Activated gamma-delta T cell (primary cell): ENCODE results near the gene EIF2B2.
"Not testable (repeated sequence)": the region's sequence is repeated elsewhere in the genome, so short reads cannot be mapped to it uniquely, and the experiment has no call there.

ENCODE experiments used
- DNase-seq: peaks from one replicate; lab custom pipeline; 2025; lab: John Stamatoyannopoulos, UW

Gene EIF2B2

GRCh38 chr14:74995781-74996180 lies 6.9 kb upstream of the EIF2B2 start:
- not testable (repeated sequence) for DNase-seq

DNA sequence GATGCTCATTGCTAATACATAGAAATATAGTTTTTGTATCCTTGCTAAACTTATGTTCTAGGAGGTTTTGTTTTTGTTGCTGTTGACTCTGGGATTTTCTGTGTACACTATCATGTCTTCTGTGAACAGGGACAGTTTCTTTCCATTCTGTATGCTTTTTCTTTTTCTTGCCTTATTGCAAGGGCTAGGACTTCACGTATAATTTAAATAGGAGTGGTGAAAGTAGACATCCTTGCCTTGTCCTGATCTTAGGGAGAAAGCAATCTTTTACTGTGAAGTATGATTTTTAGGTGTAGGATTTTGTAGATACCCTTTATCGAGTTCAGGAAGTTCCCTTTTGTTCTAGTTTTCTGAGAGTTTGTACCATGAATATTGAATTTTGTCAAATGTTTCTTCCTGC lies 1.5 kb upstream of the EIF2B2 start:
- DNase-seq: no peak

GRCh38 chr14:75001899-75002298 lies 822 bp upstream of the EIF2B2 start:
- no peak for DNase-seq

GRCh38 chr14:75003250-75004027 lies 718 bp downstream of the EIF2B2 start:
- no peak for DNase-seq

DNA sequence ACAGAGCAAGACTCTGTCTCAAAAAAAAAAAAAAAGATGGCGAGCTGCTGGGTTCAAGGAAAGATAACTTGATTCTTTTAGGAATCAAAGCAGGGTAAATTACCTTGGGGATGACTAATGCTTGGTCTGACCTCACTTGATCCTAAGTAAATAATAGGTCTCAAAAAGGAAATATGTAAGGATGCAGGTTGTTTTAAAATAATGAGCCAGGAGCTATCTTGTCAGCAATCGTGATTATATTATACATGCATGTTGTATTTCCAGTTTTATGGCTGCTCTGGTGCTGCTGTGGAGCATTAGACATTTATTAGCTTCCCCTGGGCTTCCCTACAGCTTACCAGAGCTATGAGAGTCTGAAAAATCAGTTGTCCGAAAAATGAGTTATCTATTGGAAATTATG lies 2.6 kb downstream of the EIF2B2 start:
- DNase-seq: no peak

GRCh38 chr14:75009176-75009575 lies 6.5 kb downstream of the EIF2B2 start:
- DNase-seq: no peak

GRCh38 chr14:75010472-75011093 lies 7.9 kb downstream of the EIF2B2 start:
- no peak for DNase-seq

DNA sequence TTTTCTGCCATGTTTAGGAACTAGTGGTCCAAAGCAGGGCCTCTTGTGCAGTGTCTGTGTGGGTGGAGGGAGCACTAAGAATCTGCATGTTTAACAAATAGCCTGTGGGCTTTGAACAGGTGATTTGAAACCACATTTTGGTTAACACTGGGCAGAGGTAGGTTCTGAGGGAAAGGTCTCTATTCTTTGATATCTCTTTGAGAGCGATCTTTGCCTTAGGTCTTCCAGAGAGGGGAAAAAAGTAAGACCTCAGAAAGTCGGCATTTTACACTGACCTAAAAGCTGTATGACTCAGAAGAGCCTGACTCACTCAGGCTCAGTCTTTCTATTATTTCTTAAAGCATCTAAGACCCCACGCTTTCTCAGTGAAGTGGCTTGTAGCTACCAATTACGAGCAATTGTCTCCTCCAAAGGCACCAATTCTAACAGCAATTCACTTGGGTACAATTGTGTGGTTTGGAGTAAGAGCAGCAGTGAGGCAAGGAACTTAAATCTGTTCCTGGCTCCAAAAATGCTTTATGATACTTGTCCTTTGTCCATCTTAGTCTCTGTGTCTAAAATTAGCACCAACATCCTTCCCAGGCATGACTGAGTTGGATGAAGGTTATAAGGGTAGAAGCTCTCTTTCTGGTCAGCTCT lies 8.8 kb downstream of the EIF2B2 start:
- no peak for DNase-seq

GRCh38 chr14:75013290-75013689 lies 10.6 kb downstream of the EIF2B2 start:
- DNase-seq: no peak

DNA sequence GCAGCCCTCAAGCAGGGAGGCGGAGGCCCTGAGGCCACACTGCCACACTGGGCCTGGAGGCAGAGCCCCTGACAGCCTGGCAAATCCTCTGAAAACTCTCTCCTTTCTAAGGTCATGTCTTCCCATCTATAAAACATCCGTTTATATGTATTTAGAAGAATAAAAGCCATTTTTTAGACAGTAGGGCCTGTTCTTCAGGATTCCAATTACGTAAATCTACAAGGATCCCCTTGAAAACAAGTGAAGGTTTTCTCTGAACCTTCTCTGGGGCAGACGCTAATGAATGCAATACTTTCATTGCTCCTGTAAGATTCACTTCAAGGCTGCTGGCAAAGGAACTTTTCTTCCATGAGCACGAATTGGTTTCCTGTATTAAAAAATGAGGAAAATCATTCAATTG lies 12.8 kb downstream of the EIF2B2 start:
- DNase-seq: no peak

DNA sequence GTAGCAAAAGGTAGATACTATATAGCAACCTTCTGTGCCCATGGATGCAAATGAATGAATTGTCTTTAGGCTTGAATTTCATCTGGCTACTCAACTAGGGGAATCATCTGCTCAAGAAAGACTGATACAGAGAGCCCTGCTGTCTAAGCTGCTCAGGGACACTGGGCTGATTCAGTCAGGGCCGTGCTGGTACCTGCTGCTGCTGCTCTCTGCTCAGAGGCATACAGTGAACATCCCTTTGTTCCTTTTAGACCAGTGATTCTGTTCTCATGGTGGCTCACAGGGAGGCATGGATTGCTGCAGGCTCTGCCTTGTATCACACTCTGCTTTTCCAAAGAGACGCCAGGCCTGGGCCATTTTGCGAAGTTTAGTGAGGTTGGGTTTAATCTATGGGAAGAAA lies 14.1 kb downstream of the EIF2B2 start:
- no peak for DNase-seq

DNA sequence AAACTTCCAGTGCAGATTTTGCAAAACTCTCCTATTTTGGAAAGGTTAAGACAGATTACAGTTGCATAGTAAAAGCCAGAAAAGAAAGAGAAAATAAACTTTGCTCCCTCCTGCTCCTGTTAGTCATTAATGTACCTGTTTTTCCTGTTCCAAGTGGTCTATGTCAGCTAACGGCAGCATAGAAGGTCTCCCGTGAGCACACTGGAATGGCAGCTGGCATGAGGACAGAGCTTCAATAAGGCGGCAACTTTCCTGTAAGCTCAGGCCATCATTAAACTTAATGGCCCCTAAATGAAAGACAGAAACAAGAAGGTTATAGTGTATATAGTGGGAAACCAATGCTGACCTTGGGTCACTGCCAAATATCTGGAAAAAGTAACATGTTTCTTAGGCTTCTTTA lies 16.0 kb downstream of the EIF2B2 start:
- DNase-seq: no peak

GRCh38 chr14:75022655-75023054 lies 19.9 kb downstream of the EIF2B2 start:
- DNase-seq: no peak

DNA sequence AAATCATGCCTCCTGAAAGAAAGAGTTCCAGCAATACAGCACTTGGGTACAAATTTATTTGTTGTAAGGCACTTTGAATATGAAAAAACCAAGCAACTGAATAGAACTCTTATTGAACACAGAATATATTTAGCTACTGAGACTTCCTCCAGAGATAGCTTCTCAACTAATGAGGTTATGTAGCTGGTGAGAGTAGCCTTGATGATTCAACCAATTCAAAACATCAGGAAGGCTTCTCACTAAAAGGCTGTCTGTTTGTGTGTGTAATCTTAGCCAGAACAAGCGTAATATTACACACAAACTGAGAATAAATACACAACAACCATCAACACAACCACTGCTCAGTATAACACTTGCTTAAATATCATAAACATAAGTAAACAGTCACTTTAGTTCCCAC lies 20.4 kb downstream of the EIF2B2 start:
- no peak for DNase-seq

DNA sequence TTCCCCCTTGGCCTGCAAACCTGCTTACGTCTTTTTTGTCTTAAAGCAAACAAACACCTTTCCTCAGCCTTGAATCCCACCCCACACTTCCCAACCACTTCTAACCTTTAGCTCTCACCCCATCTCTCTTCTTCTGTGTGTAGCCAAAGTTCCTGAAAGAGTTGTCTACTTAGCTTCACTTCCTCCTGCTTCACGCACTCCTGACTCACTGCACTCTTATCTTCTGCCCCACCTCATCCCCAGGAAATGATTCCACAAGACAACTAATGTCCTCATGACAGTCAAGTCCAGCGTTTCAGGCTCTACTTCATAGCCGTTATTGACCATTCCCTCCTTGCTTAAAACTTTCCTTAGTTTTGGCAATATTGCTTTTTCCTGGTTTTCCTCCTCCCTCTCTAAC lies 22.4 kb downstream of the EIF2B2 start:
- DNase-seq: no peak

- DNase-seq: no peak
Observed at GRCh38 chr14:75025876-75026275, 23.2 kb downstream of the EIF2B2 start.

GRCh38 chr14:75030147-75030546 lies 27.4 kb downstream of the EIF2B2 start:
- no peak for DNase-seq

GRCh38 chr14:75032939-75033338 lies 30.2 kb downstream of the EIF2B2 start:
- DNase-seq: no peak

DNA sequence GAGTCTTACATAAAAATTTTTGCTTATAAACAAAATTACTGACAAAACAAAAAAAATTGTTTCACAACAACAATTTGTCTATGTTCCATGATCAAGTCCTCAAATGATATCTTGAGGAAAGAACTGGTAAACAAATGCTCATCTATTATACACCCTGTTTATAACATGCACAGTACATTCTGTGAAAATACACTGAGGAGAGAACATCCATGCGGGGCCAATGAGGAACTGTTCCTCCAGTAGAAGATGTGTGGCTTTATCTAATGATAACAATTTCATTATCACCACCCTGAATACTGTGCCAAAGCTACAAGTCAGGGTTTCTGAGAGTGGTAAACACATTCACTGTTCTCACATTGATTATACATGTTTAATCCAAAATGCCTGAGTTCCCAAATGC lies 37.8 kb downstream of the EIF2B2 start:
- no peak for DNase-seq

DNA sequence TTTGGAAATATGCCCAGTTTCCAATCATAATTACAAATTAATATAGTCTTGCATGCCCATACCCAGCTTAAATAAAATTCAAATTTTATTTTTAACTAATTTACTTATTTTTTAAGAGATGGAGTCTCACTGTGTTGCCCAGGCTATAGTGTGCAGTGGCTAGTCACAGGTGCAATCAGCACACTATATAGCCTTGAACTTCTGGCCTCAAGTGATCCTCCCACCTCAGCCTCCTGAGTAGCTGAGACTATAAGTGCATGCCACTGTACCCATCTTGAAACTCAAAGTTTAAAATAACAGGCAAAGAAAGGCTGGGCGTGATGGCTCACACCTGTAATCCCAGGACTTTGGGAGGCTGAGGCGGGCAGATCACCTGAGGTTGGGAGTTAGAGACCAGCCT lies 38.2 kb downstream of the EIF2B2 start:
- no peak for DNase-seq

GRCh38 chr14:75041613-75042012 lies 38.9 kb downstream of the EIF2B2 start:
- DNase-seq: no peak

- no peak for DNase-seq
Observed at GRCh38 chr14:75042035-75042434, 39.3 kb downstream of the EIF2B2 start.

DNA sequence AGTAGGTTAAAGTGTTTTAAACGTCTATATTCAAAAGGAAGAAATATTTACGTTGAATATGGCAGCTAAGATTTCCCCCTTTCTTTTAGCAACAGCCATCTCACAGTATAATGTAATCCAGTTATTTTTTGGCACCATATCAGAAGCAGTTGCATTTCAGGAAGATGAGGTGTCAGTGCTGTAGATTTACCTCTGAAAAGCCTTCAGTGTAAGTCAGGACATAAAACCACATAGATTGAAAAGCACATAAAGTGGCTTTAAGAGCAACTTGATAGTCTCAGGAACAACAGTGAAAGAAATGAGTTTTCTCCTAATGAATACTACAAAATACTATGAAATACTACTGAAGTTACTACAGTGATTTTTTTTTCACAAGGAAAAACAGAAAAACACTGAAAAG lies 41.6 kb downstream of the EIF2B2 start:
- no peak for DNase-seq
